HEK293 (cell line): ENCODE results near the gene GALNT13.

Source experiments
- CTCF ChIP-seq: fragments of 450-650 bp; formaldehyde crosslinking; IDR thresholded peaks from 2 replicates; pipeline ENCODE4 v1.5.1; 2016; ENCODE audit warnings: missing biosample characterization, missing genetic modification characterization
- GFI1B ChIP-seq: fragments of 450-650 bp; formaldehyde crosslinking; IDR thresholded peaks from 2 replicates; pipeline ENCODE4 v1.5.1; 2016; ENCODE audit warnings: missing biosample characterization, missing genetic modification characterization
- PRDM10 ChIP-seq: fragments of 450-650 bp; formaldehyde crosslinking; IDR thresholded peaks from 2 replicates; pipeline ENCODE4 v1.5.1; 2016; ENCODE audit warnings: missing biosample characterization, missing genetic modification characterization
- YY2 ChIP-seq: fragments of 450-650 bp; formaldehyde crosslinking; IDR thresholded peaks from 2 replicates; pipeline ENCODE4 v1.5.1; 2016; ENCODE audit warnings: missing biosample characterization, missing genetic modification characterization
- ZNF24 ChIP-seq: fragments of 450-650 bp; formaldehyde crosslinking; IDR thresholded peaks from 2 replicates; pipeline ENCODE4 v1.5.1; 2016; ENCODE audit warnings: missing biosample characterization, missing genetic modification characterization
- ZNF302 ChIP-seq: fragments of 450-650 bp; formaldehyde crosslinking; IDR thresholded peaks from 2 replicates; pipeline ENCODE4 v1.5.1; 2016; ENCODE audit warnings: missing biosample characterization, missing genetic modification characterization, low read depth
- ZNF335 ChIP-seq: fragments of 450-650 bp; formaldehyde crosslinking; conservative IDR thresholded peaks from 2 replicates; pipeline ENCODE4 v1.5.1; 2016; ENCODE audit warnings: missing biosample characterization, missing genetic modification characterization
- ZNF768 ChIP-seq: fragments of 450-650 bp; formaldehyde crosslinking; IDR thresholded peaks from 2 replicates; pipeline ENCODE4 v1.5.1; 2018; ENCODE audit warnings: missing biosample characterization, mild to moderate bottlenecking, missing genetic modification characterization
- TF ChIP-seq, protein P1 (sequence below): fragments of 450-650 bp; formaldehyde crosslinking; optimal IDR thresholded peaks from 2 replicates; pipeline ENCODE3; 2016; ENCODE audit warnings: missing biosample characterization, mild to moderate bottlenecking, missing genetic modification characterization

GRCh38 chr2:153880926-153881325, 9.2 kb downstream of the GALNT13 start:
- TF ChIP-seq CTCF (tag by site-specific recombination) (no peak), PRDM10 (tag by site-specific recombination) (no peak), ZNF24 (no peak), ZNF335 (tag by site-specific recombination) (no peak), GFI1B (tag by site-specific recombination) (no peak), YY2 (tag by site-specific recombination) (no peak), ZNF302 (tag by site-specific recombination) (no peak), ZNF768 (no peak)
- TF ChIP-seq, protein P1, sequence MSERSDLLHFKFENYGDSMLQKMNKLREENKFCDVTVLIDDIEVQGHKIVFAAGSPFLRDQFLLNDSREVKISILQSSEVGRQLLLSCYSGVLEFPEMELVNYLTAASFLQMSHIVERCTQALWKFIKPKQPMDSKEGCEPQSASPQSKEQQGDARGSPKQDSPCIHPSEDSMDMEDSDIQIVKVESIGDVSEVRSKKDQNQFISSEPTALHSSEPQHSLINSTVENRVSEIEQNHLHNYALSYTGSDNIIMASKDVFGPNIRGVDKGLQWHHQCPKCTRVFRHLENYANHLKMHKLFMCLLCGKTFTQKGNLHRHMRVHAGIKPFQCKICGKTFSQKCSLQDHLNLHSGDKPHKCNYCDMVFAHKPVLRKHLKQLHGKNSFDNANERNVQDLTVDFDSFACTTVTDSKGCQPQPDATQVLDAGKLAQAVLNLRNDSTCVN (tag by site-specific recombination): no peak
